Upper lobe of left lung (tissue), 6 donors: ENCODE data around the gene CCDC39. TPM values are rescaled to one million over a fixed set of nuclear protein-coding genes. Genes with fewer than 3 reads are reported as not detected.
"Not testable (repeated sequence)": the region's sequence is repeated elsewhere in the genome, so short reads cannot be mapped to it uniquely, and the experiment has no call there.

Source experiments
- ATAC-seq, 2 donors: fragments of 200-7000 bp; cut with Tn5 transposase; one replicate each; pipeline ENCODE4 v1.9.1; 2022; ENCODE audit warnings: mild to moderate bottlenecking in 2 of 2, moderate library complexity in 2 of 2; ENCODE audit not compliant: low FRiP score in 2 of 2
- DNase-seq, 2 donors: peaks; one replicate each; pipeline ENCODE4 v3.0.0-alpha.2; 2019 to 2020
- H3K27ac ChIP-seq, 4 donors: fragments of 200-600 bp; sonication (generic); one replicate each; pipeline ENCODE4 v1.5.1; 2016 to 2019
- H3K27me3 ChIP-seq, 4 donors: fragments of 200-600 bp; sonication (generic); one replicate each; pipeline ENCODE4 v1.5.1; 2017 to 2019
- H3K36me3 ChIP-seq, 4 donors: fragments of 200-600 bp; sonication (generic); one replicate each; pipeline ENCODE4 v1.5.1; 2016 to 2019
- H3K4me1 ChIP-seq, 4 donors: fragments of 200-600 bp; sonication (generic); one replicate each; pipeline ENCODE4 v1.5.1; 2018 to 2019
- H3K4me3 ChIP-seq, 4 donors: fragments of 200-600 bp; sonication (generic); one replicate each; pipeline ENCODE4 v1.5.1; 2017 to 2019; ENCODE audit warnings: mild to moderate bottlenecking in 2 of 4, moderate library complexity in 1 of 4
- H3K9me3 ChIP-seq, 4 donors: fragments of 200-600 bp; sonication (generic); one replicate each; pipeline ENCODE4 v1.5.1; 2018 to 2019
- CTCF ChIP-seq, 6 experiments: fragments of 450-650 bp in 4 of 6; fragments of 200-600 bp in 2 of 6; sonication (generic) in 2 of 6; IDR thresholded peaks; one replicate each; pipeline ENCODE4 v1.5.1; 2016 to 2019; ENCODE audit warnings: antibody characterized with exemption in 6 of 6
- EP300 ChIP-seq, 4 donors: sonication (generic); formaldehyde crosslinking; IDR thresholded peaks; one replicate each; pipeline ENCODE4 v1.5.1; 2017; ENCODE audit warnings: antibody characterized with exemption in 4 of 4, control low read depth in 2 of 4
- POLR2A ChIP-seq, 4 donors: fragments of 450-650 bp; IDR thresholded peaks; one replicate each; pipeline ENCODE4 v1.5.1; 2016 to 2017; ENCODE audit warnings: antibody characterized with exemption in 4 of 4, mild to moderate bottlenecking in 2 of 4
- POLR2AphosphoS5 ChIP-seq, 2 donors: sonication (generic); formaldehyde crosslinking; IDR thresholded peaks; one replicate each; pipeline ENCODE4 v1.5.1; 2017; ENCODE audit warnings: antibody characterized with exemption in 2 of 2
- WGBS, 2 donors: methylation state at CpG; one replicate each; pipeline ENCODE4 v1.1.5; 2017 to 2018; 5-methylcytosine and 5-hydroxymethylcytosine counted together
- total RNA-seq, 6 donors: library from RNA; depleted of rRNA in 4 of 6; stranded (reverse); fragments of >200 nt in 4 of 6; gene quantifications; one replicate each; pipeline versions ENCODE4 v1.1.0 to v1.2.1, GENCODE V29; 2016 to 2021
- donor health status: DM: no; HTN: no; CAD: no; lungs with moderate emphysema.
- donor health status: DM: no; HTN: yes; CAD: no; lungs with severe emphysema.

Gene CCDC39
- total RNA-seq, 6 donors from 2014 or later: 0.34 to 18.2 (median 1.5) TPM

GRCh38 chr3:180631317-180631716, 48.0 kb downstream of the CCDC39 start:
- no peaks in the 10 kb centered on the region for H3K27me3 ChIP-seq
- no peak overlapping the region for H3K27ac ChIP-seq
- no peak overlapping the region for H3K4me3 ChIP-seq
- no peak for DNase-seq
- H3K36me3 ChIP-seq: no peaks in the 10 kb centered on the region
- TF ChIP-seq CTCF (IDR thresholded peaks at IDR 0.05): no peak
- no peak for TF ChIP-seq POLR2A (IDR thresholded peaks at IDR 0.05)
- no peak for TF ChIP-seq POLR2AphosphoS5 (IDR thresholded peaks at IDR 0.05)
- TF ChIP-seq EP300 (IDR thresholded peaks at IDR 0.05): no peak
- no peaks in the 10 kb centered on the region for H3K4me1 ChIP-seq
- ATAC-seq: no peak
- 69 to 77% methylated on average over 3 of the region's 3 CpGs for WGBS, 2 donors
- no peaks in the 10 kb centered on the region for H3K9me3 ChIP-seq

- DNase-seq: no peak
- Histone ChIP-seq H3K4me1 (no peaks in the 10 kb centered on the region), H3K27ac (no peak overlapping the region), H3K36me3 (no peaks in the 10 kb centered on the region), H3K9me3 (no peaks in the 10 kb centered on the region), H3K4me3 (no peak overlapping the region), H3K27me3 (no peaks in the 10 kb centered on the region)
- TF ChIP-seq CTCF (IDR thresholded peaks at IDR 0.05): no peak
- TF ChIP-seq POLR2A (IDR thresholded peaks at IDR 0.05): no peak
- no peak for TF ChIP-seq POLR2AphosphoS5 (IDR thresholded peaks at IDR 0.05)
- TF ChIP-seq EP300 (IDR thresholded peaks at IDR 0.05): no peak
- ATAC-seq: no peak
Observed at GRCh38 chr3:180630371-180630770, 48.9 kb downstream of the CCDC39 start.

- 95 to 97% methylated on average over 2 of the region's 2 CpGs for WGBS, 2 donors
- no peak overlapping the region for H3K4me3 ChIP-seq
- no peak overlapping the region for H3K27ac ChIP-seq
- no peaks in the 10 kb centered on the region for H3K9me3 ChIP-seq
- TF ChIP-seq CTCF (IDR thresholded peaks at IDR 0.05) (no peak), POLR2AphosphoS5 (IDR thresholded peaks at IDR 0.05) (no peak), EP300 (IDR thresholded peaks at IDR 0.05) (no peak), POLR2A (IDR thresholded peaks at IDR 0.05) (no peak)
- H3K27me3 ChIP-seq: no peaks in the 10 kb centered on the region
- ATAC-seq (no peak), DNase-seq (no peak)
- no peaks in the 10 kb centered on the region for H3K4me1 ChIP-seq
- H3K36me3 ChIP-seq: no peaks in the 10 kb centered on the region
Observed at GRCh38 chr3:180626844-180627243, 52.4 kb downstream of the CCDC39 start.

GRCh38 chr3:180624714-180625113, 54.6 kb downstream of the CCDC39 start:
- DNase-seq: no peak
- Histone ChIP-seq H3K9me3 (no peaks in the 10 kb centered on the region), H3K27ac (no peak overlapping the region), H3K4me3 (no peak overlapping the region), H3K36me3 (no peaks in the 10 kb centered on the region), H3K27me3 (no peaks in the 10 kb centered on the region), H3K4me1 (no peaks in the 10 kb centered on the region)
- TF ChIP-seq EP300 (IDR thresholded peaks at IDR 0.05): no peak
- no peak for TF ChIP-seq CTCF (IDR thresholded peaks at IDR 0.05)
- TF ChIP-seq POLR2AphosphoS5 (IDR thresholded peaks at IDR 0.05): no peak
- no peak for TF ChIP-seq POLR2A (IDR thresholded peaks at IDR 0.05)
- WGBS, 2 donors: 87 to 93% methylated on average over 2 of the region's 2 CpGs
- no peak for ATAC-seq

- Histone ChIP-seq H3K4me1 (no peaks in the 10 kb centered on the region), H3K4me3 (no peak overlapping the region), H3K9me3 (no peaks in the 10 kb centered on the region), H3K27ac (no peak overlapping the region), H3K36me3 (no peaks in the 10 kb centered on the region), H3K27me3 (no peaks in the 10 kb centered on the region)
- ATAC-seq: no peak
- TF ChIP-seq EP300 (IDR thresholded peaks at IDR 0.05) (no peak), POLR2A (IDR thresholded peaks at IDR 0.05) (no peak), CTCF (IDR thresholded peaks at IDR 0.05) (no peak), POLR2AphosphoS5 (IDR thresholded peaks at IDR 0.05) (no peak)
- no peak for DNase-seq
- WGBS, 2 donors: 79 to 83% methylated on average over 2 of the region's 2 CpGs
Observed at GRCh38 chr3:180619723-180620122, 59.6 kb downstream of the CCDC39 start.

GRCh38 chr3:180618563-180618962, 60.7 kb downstream of the CCDC39 start:
- not testable (repeated sequence) for DNase-seq, H3K4me3 ChIP-seq

More at GRCh38 chr3:180618563-180618962, 60.7 kb downstream of the CCDC39 start:
- not testable (repeated sequence) for H3K9me3 ChIP-seq, H3K27me3 ChIP-seq, ATAC-seq, H3K36me3 ChIP-seq, H3K4me1 ChIP-seq, H3K27ac ChIP-seq
- WGBS, 2 donors: 95 to 100% methylated on average over 2 of the region's 2 CpGs
